Transverse colon (tissue), 4 donors: ENCODE data around the gene QDPR. TPM values are rescaled to one million over a fixed set of nuclear protein-coding genes. Genes with fewer than 3 reads are reported as not detected.

Source experiments
- DNase-seq: peaks from one replicate; pipeline ENCODE4 v3.0.0-alpha.2; 2019
- H3K27ac ChIP-seq, 4 donors: fragments of 200-600 bp; sonication (generic); 2 replicates each; pipeline ENCODE4 v1.5.1; 2016 to 2018; ENCODE audit warnings: inconsistent platforms in 4 of 4
- H3K27me3 ChIP-seq: fragments of 200-600 bp; sonication (generic); 2 replicates; pipeline ENCODE4 v1.5.1; 2017; ENCODE audit warnings: inconsistent platforms
- H3K36me3 ChIP-seq, 4 donors: fragments of 200-600 bp; sonication (generic); 2 replicates each; pipeline ENCODE4 v1.5.1; 2017 to 2019; ENCODE audit warnings: inconsistent platforms in 4 of 4
- H3K4me1 ChIP-seq, 4 donors: fragments of 200-600 bp; sonication (generic); 2 replicates each; pipeline ENCODE4 v1.5.1; 2017 to 2020; ENCODE audit warnings: inconsistent platforms in 4 of 4
- H3K4me3 ChIP-seq, 4 donors: fragments of 200-600 bp; sonication (generic); 1 replicate in 1 of 4; 2 replicates in 3 of 4; pipeline versions ENCODE4 v1.5.1 to v1.6.1; 2017 to 2019; ENCODE audit warnings: inconsistent platforms in 4 of 4
- H3K9me3 ChIP-seq, 2 donors: fragments of 200-600 bp; sonication (generic); 2 replicates each; pipeline ENCODE4 v1.5.1; 2017 to 2019; ENCODE audit warnings: inconsistent platforms in 2 of 2
- CTCF ChIP-seq, 5 experiments: fragments of 200-600 bp in 3 of 5; fragments of 450-650 bp in 2 of 5; sonication (generic) in 3 of 5; IDR thresholded peaks; 1 replicate in 2 of 5; 2 replicates in 3 of 5; pipeline ENCODE4 v1.5.1; 2016 to 2017; ENCODE audit warnings: antibody characterized with exemption in 5 of 5, inconsistent platforms in 3 of 5, mild to moderate bottlenecking in 2 of 5, moderate library complexity in 1 of 5
- EP300 ChIP-seq: sonication (generic); formaldehyde crosslinking; IDR thresholded peaks from one replicate; pipeline ENCODE4 v1.6.1; 2017; ENCODE audit warnings: antibody characterized with exemption, low read depth
- POLR2A ChIP-seq: fragments of 450-650 bp; IDR thresholded peaks from one replicate; pipeline ENCODE4 v1.6.1; 2016; ENCODE audit warnings: antibody characterized with exemption, mild to moderate bottlenecking, moderate library complexity
- POLR2AphosphoS5 ChIP-seq, 3 donors: sonication (generic); formaldehyde crosslinking; IDR thresholded peaks; one replicate each; pipeline ENCODE4 v1.6.1; 2016; ENCODE audit warnings: antibody characterized with exemption in 3 of 3
- WGBS, 2 donors: methylation state at CpG; one replicate each; pipeline ENCODE4 v1.1.5; 2018; ENCODE audit warnings: low coverage in 1 of 2; 5-methylcytosine and 5-hydroxymethylcytosine counted together
- in situ Hi-C, 4 donors: fragments of 200-750 bp; cut with MboI; loops; one replicate each; pipeline versions ENCODE4 v1.15.0 to v1.15.1; 2017; ENCODE audit warnings: low sequenced_read_pairs in 3 of 4, low pct_ligation_motif_present in 1 of 4, low pct_unique_long_range_greater_than_20kb in 1 of 4
- intact Hi-C: fragments of 100-400 bp; cut with DNase I; formaldehyde crosslinking; loops from one replicate; pipeline ENCODE4 v1.15.1; 2023; ENCODE audit warnings: low total_unique reads
- total RNA-seq, 4 donors: library from RNA; depleted of rRNA; stranded (reverse); fragments of >200 nt; gene quantifications; one replicate each; pipeline ENCODE4 v1.1.0, GENCODE V29; 2016

The QDPR gene
- total RNA-seq, 4 donors from 2014 or later = 11.4 to 32.4 (median 13.0) TPM; not detected in 1

GRCh38 chr4:17504081-17504480 is 7.8 kb downstream of the QDPR start:
- in situ Hi-C loops (no loop called here), intact Hi-C loops (no loop called here)
- whole genome bisulfite sequencing, 2 donors = 88 to 89% methylated on average over 6 to 7 of the region's 7 CpGs
- H3K4me1 ChIP-seq = peaks cover 0 to 8% (median 3%) of the 10 kb centered on the region in 4 donors
- TF ChIP-seq EP300 = no peak
- no peak for TF ChIP-seq CTCF (IDR thresholded peaks at IDR 0.05)
- TF ChIP-seq POLR2AphosphoS5 (IDR thresholded peaks at IDR 0.05) = no peak
- TF ChIP-seq POLR2A = no peak
- H3K4me3 ChIP-seq = no peak overlapping the region
- H3K9me3 ChIP-seq = no peaks in the 10 kb centered on the region
- H3K36me3 ChIP-seq = peaks cover 0 to 24% (median under 1%) of the 10 kb centered on the region in 4 donors
- no peak overlapping the region for H3K27ac ChIP-seq
- no peak for DNase-seq
- no peaks in the 10 kb centered on the region for H3K27me3 ChIP-seq

GRCh38 chr4:17502756-17503155 is 9.1 kb downstream of the QDPR start:
- Histone ChIP-seq H3K4me3 (no peak overlapping the region), H3K36me3 (peaks cover 0 to 33% (median under 1%) of the 10 kb centered on the region in 4 donors), H3K9me3 (no peaks in the 10 kb centered on the region), H3K4me1 (peaks cover 0 to 8% (median 3%) of the 10 kb centered on the region in 4 donors), H3K27ac (no peak overlapping the region), H3K27me3 (no peaks in the 10 kb centered on the region)
- 90 to 93% methylated on average over 2 to 3 of the region's 3 CpGs for WGBS, 2 donors
- DNase-seq = no peak
- TF ChIP-seq POLR2AphosphoS5 (IDR thresholded peaks at IDR 0.05) = no peak
- TF ChIP-seq EP300 = no peak
- TF ChIP-seq CTCF (IDR thresholded peaks at IDR 0.05) = no peak
- TF ChIP-seq POLR2A = no peak
- in situ Hi-C loops = no loop called here
- intact Hi-C loops = no loop called here

- DNase-seq = no peak
- in situ Hi-C loops = no loop called here
- Histone ChIP-seq H3K27me3 (no peaks in the 10 kb centered on the region), H3K27ac (no peak overlapping the region), H3K9me3 (no peaks in the 10 kb centered on the region), H3K4me1 (peaks cover 0 to under 1% (median 0%) of the 10 kb centered on the region in 4 donors), H3K4me3 (no peak overlapping the region), H3K36me3 (peaks cover 0 to 34% (median 5%) of the 10 kb centered on the region in 4 donors)
- no peak for TF ChIP-seq POLR2AphosphoS5 (IDR thresholded peaks at IDR 0.05)
- no peak for TF ChIP-seq CTCF (IDR thresholded peaks at IDR 0.05)
- no peak for TF ChIP-seq POLR2A
- no peak for TF ChIP-seq EP300
- intact Hi-C loops = no loop called here
Measured at GRCh38 chr4:17500574-17500973, 11.3 kb downstream of the QDPR start.

GRCh38 chr4:17497890-17498523 is 13.9 kb downstream of the QDPR start:
- in situ Hi-C loops = no loop called here
- peaks cover 0 to 29% (median 5%) of the 10 kb centered on the region in 4 donors for H3K36me3 ChIP-seq
- no peaks in the 10 kb centered on the region for H3K27me3 ChIP-seq
- H3K4me3 ChIP-seq = no peak overlapping the region
- no peak overlapping the region for H3K27ac ChIP-seq
- intact Hi-C loops = no loop called here
- TF ChIP-seq POLR2A = no peak
- TF ChIP-seq EP300 = no peak
- TF ChIP-seq CTCF (IDR thresholded peaks at IDR 0.05) = no peak
- no peak for TF ChIP-seq POLR2AphosphoS5 (IDR thresholded peaks at IDR 0.05)
- peaks cover 0 to under 1% (median 0%) of the 10 kb centered on the region in 4 donors for H3K4me1 ChIP-seq
- WGBS, 2 donors = 72 to 88% methylated on average over 4 to 7 of the region's 7 CpGs
- H3K9me3 ChIP-seq = no peaks in the 10 kb centered on the region
- DNase-seq = no peak
